Measurements from ENCODE around the gene EPAS1. TPM values are rescaled to one million over a fixed set of nuclear protein-coding genes. Genes with fewer than 3 reads are reported as not detected.

EPAS1 gene
- total RNA-seq, 1 experiment from 2014 or later = 43.2 TPM

GRCh38 chr2:46435796-46436360 lies 138.7 kb downstream of the EPAS1 start:
- H3K79me2 ChIP-seq (ENCODE audit: low read length) = no peaks in the 10 kb centered on the region
- H3K9ac ChIP-seq (ENCODE audit: low read length) = no peak overlapping the region
- CTCF ChIA-PET = no interaction called here
- POLR2A ChIA-PET (ENCODE audit: unreplicated experiment) = no interaction called here
- no TSS peak for BruUV-seq (replicated peaks)
- H3K36me3 ChIP-seq (ENCODE audit: low read depth, low read length) = no peaks in the 10 kb centered on the region
- no peak overlapping the region for H3K4me3 ChIP-seq (ENCODE audit: low read length)
- DNase-seq = no peak
- no peaks in the 10 kb centered on the region for H3K9me2 ChIP-seq (replicated peaks; ENCODE audit: low read length)
- H2AFZ ChIP-seq (ENCODE audit: low read length) = no peak overlapping the region
- no peaks in the 10 kb centered on the region for H3K4me1 ChIP-seq (ENCODE audit: insufficient read depth, low read length)
- H3K27me3 ChIP-seq (ENCODE audit: low read length) = no peaks in the 10 kb centered on the region
- no peak for ATAC-seq
- no peaks in the 10 kb centered on the region for H4K20me1 ChIP-seq (ENCODE audit: low read length)
- no peaks in the 10 kb centered on the region for H3F3A ChIP-seq (ENCODE audit: low read length, unreplicated experiment)
- no peak for TF ChIP-seq EZH2 (IDR thresholded peaks at IDR 0.05; ENCODE audit: low read length, unreplicated experiment)
- no peak overlapping the region for H3K27ac ChIP-seq (ENCODE audit: low read length)
- intact Hi-C loops (cut with micrococcal nuclease) = no loop called here
- no peaks in the 10 kb centered on the region for H3K9me3 ChIP-seq (ENCODE audit: low read length)
- H3K4me2 ChIP-seq (ENCODE audit: low read length) = no peak overlapping the region

Other genes with a start within 250 kb of the EPAS1 start
- not detected in 2 replicates for gene TMEM247, start 182.2 kb downstream of the EPAS1 start, total RNA-seq (2014; rRNA removed)
- gene RHOQ, start 245.1 kb downstream of the EPAS1 start, total RNA-seq (2014; rRNA removed) = 24.5 and 40.8 TPM in 2 replicates
- 11.5 and 17.3 TPM in 2 replicates for gene ATP6V1E2, start 245.2 kb downstream of the EPAS1 start, total RNA-seq (2014; rRNA removed)